ENCODE measurements around the gene OLFM1. TPM values are rescaled to one million over a fixed set of nuclear protein-coding genes. Genes with fewer than 3 reads are reported as not detected.
A peak's percentile ranks its signal among the peaks of the same experiment; 100 is the strongest.

Gene OLFM1
- total RNA-seq, 2 donors from 2014 or later, result 13.9 to 25.5 TPM

- no peak for DNase-seq
- intact Hi-C loops (cut with DNase I), result loop anchor here in 1 of 2 donors (10.0 kb wide), 1 partner anchor 309 kb away; no protein-coding TSS in a partner anchor
- no peak for ATAC-seq
These were observed 3.2 kb upstream of the OLFM1 start for GRCh38 chr9:135084262-135084661.

GRCh38 chr9:135084881-135085760, 2.3 kb upstream of the OLFM1 start:
- ATAC-seq (no peak), DNase-seq (no peak)
- intact Hi-C loops (cut with DNase I), result loop anchor here (5.0 to 10.0 kb wide), 2 partner anchors 310 to 327 kb away; no protein-coding TSS in a partner anchor

GRCh38 chr9:135085830-135086546, 1.5 kb upstream of the OLFM1 start:
- ATAC-seq (peak; percentile 73 to 82), DNase-seq (peak; percentile 79)
- intact Hi-C loops (cut with DNase I), result loop anchor here (1.0 to 10.0 kb wide), 5 partner anchors 258 to 326 kb away; no protein-coding TSS in a partner anchor

- intact Hi-C loops (cut with DNase I), result loop anchor here (1.0 to 10.0 kb wide), 5 partner anchors 257 to 325 kb away; no protein-coding TSS in a partner anchor
- DNase-seq, result no peak
- ATAC-seq, result peak in 1 of 2 donors; percentile 15
These were observed 625 bp upstream of the OLFM1 start for GRCh38 chr9:135086597-135087488.

GRCh38 chr9:135087899-135088347, 455 bp downstream of the OLFM1 start:
- DNase-seq, result no peak
- no peak for ATAC-seq
- intact Hi-C loops (cut with DNase I), result loop anchor here (2.0 to 10.0 kb wide), 3 partner anchors 257 to 324 kb away; no protein-coding TSS in a partner anchor

DNA sequence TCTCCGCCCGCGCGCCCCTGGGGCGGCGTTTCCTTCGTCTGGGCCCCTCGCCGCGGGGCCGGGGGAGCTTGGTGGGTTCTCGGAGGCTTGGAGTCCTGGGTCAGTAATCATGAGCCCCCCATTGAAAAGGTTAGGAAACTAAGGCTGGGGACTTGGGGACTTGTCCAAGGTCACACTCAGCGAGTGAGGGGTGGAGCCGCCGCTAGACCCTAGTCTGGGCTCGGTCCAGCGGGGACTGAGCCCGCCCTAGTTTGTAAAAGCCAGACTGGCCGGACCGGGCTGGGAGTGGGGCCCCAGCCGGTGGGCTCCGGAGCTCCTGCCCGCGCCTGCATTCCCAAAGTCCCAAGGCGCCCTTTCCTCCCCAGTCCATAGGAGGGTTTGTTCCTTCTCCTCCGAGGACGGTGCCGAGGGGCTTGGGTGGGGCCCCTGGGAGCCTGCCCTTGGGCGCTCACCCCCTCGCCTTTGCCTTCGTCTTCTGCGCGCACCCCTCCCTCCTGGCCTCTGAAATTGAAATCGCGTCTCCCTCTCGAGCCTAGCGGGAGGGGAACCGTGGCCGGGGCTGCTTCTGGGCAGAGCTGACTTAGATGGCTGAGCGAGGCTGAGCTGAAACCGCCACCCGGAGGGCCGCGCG, 995 bp downstream of the OLFM1 start:
- intact Hi-C loops (cut with DNase I), result loop anchor here (5.0 to 10.0 kb wide), 2 partner anchors 314 to 324 kb away; no protein-coding TSS in a partner anchor
- no peak for ATAC-seq
- DNase-seq, result peak; percentile 18

DNA sequence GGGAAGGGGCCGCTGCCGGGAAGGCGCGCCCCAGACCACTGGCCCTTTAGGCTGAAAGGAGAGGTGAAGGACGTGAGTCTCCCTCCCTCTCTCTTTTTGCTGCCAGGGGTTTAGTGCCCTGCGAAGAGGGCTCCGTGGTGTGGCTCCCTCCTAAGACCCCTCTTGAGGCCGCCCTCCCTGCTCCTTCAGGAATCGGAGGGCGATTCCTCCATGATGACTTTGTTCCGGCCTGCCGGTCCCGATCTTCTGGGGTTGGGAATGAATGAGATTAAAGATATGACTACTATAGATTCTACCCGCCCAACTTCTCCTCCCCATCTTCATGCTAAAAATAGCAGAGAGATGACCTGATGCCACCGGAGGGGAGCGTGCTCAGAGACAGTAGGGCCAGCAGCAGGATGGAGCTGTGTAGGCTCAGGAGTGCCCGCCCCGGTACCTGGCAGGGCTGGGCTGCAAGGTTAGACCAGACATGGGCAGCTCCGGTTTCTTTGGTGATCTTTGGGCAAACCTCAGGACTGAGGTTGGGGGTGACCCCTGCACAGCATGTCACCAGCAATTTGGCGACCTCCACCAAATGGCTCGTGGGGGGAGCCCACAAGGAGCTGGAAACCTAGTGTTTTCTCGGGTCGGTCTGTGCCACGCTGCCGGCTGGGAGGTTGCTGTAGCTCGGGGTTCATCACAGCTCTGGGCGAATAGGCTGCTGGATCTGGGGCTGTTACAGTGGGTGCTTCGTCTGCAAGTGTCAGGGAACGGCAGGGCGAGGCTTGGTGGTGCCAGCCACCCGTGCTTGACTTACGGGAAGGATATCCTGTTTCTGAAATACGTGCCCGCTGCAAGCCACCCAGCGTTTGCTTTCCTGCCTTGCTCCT, 1.7 kb downstream of the OLFM1 start:
- ATAC-seq, result no peak
- peak; percentile 17 for DNase-seq
- intact Hi-C loops (cut with DNase I), result loop anchor here (5.0 to 10.0 kb wide), 2 partner anchors 314 to 323 kb away; no protein-coding TSS in a partner anchor

GRCh38 chr9:135090081-135090480, 2.6 kb downstream of the OLFM1 start:
- DNase-seq (peak; percentile 9), ATAC-seq (no peak)
- intact Hi-C loops (cut with DNase I), result no loop called here

- ATAC-seq (no peak), DNase-seq (peak; percentile 10)
- intact Hi-C loops (cut with DNase I), result no loop called here
These were observed 3.1 kb downstream of the OLFM1 start for GRCh38 chr9:135090547-135090946.

DNA sequence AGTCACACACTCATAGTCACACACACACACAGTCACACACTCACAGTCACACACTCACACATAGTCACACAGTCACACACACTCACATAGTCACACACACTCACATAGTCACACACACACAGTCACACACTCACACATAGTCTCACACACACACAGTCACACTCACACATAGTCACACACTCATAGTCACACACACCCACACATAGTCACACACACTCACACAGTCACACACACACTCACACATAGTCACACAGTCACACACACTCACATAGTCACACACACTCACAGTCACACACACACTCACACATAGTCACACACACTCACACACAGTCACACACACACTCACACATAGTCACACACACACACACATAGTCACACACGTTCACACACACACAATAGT, 4.1 kb downstream of the OLFM1 start:
- intact Hi-C loops (cut with DNase I), result no loop called here
- ATAC-seq, result no peak
- no peak for DNase-seq

- ATAC-seq, result no peak
- DNase-seq, result peak; percentile 10
- intact Hi-C loops (cut with DNase I), result no loop called here
These were observed 5.6 kb downstream of the OLFM1 start for GRCh38 chr9:135093111-135093510.

- ATAC-seq, result no peak
- intact Hi-C loops (cut with DNase I), result no loop called here
- no peak for DNase-seq
These were observed 6.6 kb downstream of the OLFM1 start for GRCh38 chr9:135093911-135094584.

DNA sequence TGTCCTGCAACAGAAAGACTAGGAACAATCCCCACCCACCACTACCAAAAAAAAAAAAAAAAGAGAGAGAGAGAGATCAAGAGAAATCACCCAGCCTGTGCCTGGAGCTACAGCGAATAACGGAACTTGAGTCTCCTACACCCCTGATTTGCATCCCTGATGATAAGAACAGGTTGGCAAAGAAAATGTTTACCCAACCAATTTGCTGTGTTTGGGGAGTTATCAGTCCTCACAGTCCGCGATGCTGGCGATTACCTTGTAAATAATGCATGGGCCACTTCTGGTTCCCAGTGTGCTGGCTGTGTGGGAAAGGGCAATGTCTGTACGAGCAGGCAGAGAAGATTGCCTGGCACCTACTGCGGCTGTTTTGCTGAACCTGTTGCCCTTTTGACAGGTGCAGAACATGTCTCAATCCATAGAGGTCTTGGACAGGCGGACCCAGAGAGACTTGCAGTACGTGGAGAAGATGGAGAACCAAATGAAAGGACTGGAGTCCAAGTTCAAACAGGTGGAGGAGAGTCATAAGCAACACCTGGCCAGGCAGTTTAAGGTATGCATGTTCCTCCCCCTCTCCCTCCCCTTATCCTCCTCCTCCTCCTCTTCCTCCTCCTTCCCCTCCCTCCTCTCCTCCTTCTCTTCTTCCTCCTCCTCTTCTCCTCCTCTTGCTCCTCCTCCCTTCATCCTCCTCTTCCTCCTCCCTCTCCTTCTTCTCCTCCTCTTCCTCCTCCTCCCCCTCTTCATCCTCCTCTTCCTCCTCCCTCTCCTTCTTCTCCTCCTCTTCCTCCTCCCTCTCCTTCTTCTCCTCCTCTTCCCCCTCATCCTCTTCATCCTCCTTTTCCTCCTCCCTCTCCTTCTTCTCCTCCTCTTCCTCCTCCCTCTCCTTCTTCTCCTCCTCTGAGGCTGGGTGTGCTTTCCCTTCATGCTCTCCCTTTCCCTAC, 8.3 kb downstream of the OLFM1 start:
- DNase-seq, result no peak
- intact Hi-C loops (cut with DNase I), result no loop called here
- no peak for ATAC-seq

DNA sequence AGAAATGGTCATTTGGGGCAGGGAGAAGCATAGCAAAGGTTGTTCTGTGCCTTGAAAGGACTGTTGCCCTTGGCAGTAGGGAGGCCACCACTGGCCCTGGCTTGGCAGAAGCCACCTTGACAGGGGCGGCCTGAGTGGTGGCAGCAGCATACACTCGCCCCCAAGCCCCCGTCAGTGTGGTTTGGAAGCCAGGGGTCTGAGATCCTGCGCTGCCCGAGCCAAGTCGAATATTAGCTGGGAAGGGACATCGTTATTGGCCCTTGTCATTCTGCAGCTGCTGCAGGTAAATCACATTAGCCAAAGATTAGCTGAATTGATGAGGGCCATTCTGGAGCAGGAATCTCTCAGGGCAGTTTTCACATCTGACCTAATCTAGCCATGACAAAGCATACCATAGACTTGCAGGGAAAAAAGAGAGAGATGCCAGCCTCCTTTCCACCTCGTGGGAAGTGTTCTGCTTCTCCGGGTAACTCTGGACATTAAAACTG, 9.0 kb downstream of the OLFM1 start:
- ATAC-seq (no peak), DNase-seq (no peak)
- intact Hi-C loops (cut with DNase I), result no loop called here

DNA sequence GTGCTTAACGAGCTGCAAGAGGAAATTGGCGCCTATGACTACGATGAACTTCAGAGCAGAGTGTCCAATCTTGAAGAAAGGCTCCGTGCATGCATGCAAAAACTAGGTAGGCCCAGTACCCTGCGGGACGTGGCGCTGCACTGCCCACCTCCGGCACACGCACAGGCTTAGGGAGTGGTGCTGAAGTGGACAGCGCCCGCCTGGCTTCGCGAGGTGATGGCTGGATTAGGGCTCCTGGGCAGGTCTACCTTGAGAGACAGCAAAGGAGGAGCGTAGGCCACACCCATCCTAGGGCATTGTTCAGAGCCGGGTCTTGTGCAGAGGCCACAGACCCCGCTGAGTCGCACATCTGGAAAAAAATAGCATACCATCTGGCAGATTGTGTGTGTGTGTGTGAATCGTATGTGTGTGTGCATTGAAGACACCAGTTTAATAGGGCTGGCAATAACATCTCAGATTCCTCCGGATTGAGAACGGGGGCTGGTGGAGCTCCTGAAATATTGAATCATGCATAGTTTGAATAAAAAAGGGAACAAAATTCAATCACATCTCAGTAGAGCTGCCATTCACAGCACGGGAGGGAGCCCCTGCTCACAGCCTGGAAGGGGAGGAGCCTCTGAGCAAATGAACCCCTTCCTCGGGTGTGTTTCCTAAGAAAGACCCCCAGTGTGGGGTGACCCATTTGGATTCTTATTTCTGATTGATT, 11.1 kb downstream of the OLFM1 start:
- ATAC-seq (peak in 1 of 2 donors; percentile 41), DNase-seq (peak; percentile 31)
- intact Hi-C loops (cut with DNase I), result no loop called here
